K562 (cell line): ENCODE data around the gene SLC2A9. TPM values are rescaled to one million over a fixed set of nuclear protein-coding genes. Genes with fewer than 3 reads are reported as not detected.

Source experiments
- CBFB ChIP-seq: sonication (generic); formaldehyde crosslinking; IDR thresholded peaks from 2 replicates; pipeline ENCODE4 v1.4.0; 2020; ENCODE audit warnings: mild to moderate bottlenecking, missing genetic modification reagents
- ETV1 ChIP-seq: fragments of 450-650 bp; conservative IDR thresholded peaks from 2 replicates; pipeline ENCODE4 v1.6.1; 2016; ENCODE audit warnings: missing genetic modification characterization, control low read depth, low read depth, missing compliant biosample characterization
- IRF2 ChIP-seq: sonication (generic); formaldehyde crosslinking; IDR thresholded peaks from 2 replicates; pipeline ENCODE4 v1.8.1; 2022; ENCODE audit warnings: mild to moderate bottlenecking, missing genetic modification reagents
- JUN ChIP-seq, 2 experiments: sonication (generic) in 1 of 2; formaldehyde crosslinking in 1 of 2; IDR thresholded peaks; 2 replicates each; pipeline versions ENCODE4 v1.6.1 to v1.8.0; 2012 to 2022; ENCODE audit warnings: borderline replicate concordance in 2 of 2, mild to moderate bottlenecking in 2 of 2, improper control_type of control experiment in 1 of 2, low read depth in 1 of 2, low read length in 1 of 2, missing genetic modification reagents in 1 of 2
- JUND ChIP-seq, 2 experiments: IDR thresholded peaks; 2 replicates in 1 of 2; 3 replicates in 1 of 2; pipeline ENCODE4 v1.6.1; 2011; ENCODE audit warnings: borderline replicate concordance in 2 of 2, low read depth in 2 of 2, low read length in 2 of 2, improper control_type of control experiment in 1 of 2, missing biosample characterization in 1 of 2, missing genetic modification characterization in 1 of 2, missing genetic modification reagents in 1 of 2
- MEF2D ChIP-seq: conservative IDR thresholded peaks from 2 replicates; pipeline ENCODE4 v1.6.1; 2016; ENCODE audit warnings: low read depth, missing genetic modification characterization, missing compliant biosample characterization
- POLR2H ChIP-seq: IDR thresholded peaks from 2 replicates; pipeline ENCODE4 v1.6.1; 2016; ENCODE audit warnings: missing genetic modification characterization, low read depth, mild to moderate bottlenecking, control low read depth, missing compliant biosample characterization, moderate library complexity
- SETDB1 ChIP-seq: IDR thresholded peaks from one replicate; pipeline ENCODE4 v1.6.1; 2012; ENCODE audit warnings: low read length, control low read depth, inconsistent platforms
- SMC3 ChIP-seq: conservative IDR thresholded peaks from 2 replicates; pipeline ENCODE4 v1.6.1; 2011; ENCODE audit warnings: low read depth, low read length, improper control_type of control experiment; ENCODE audit not compliant: insufficient read depth
- SRSF1 ChIP-seq: fragments of 200-400 bp; formaldehyde crosslinking; IDR thresholded peaks from 2 replicates; pipeline ENCODE4 v1.6.1; 2017; ENCODE audit warnings: mild to moderate bottlenecking, low read depth, low read length, moderate library complexity
- STAG1 ChIP-seq: sonication (generic); formaldehyde crosslinking; IDR thresholded peaks from 2 replicates; pipeline ENCODE4 v1.5.0; 2020; ENCODE audit warnings: missing genetic modification reagents, borderline replicate concordance
- TAF15 ChIP-seq: fragments of 200-400 bp; formaldehyde crosslinking; IDR thresholded peaks from 2 replicates; pipeline ENCODE4 v1.6.1; 2017; ENCODE audit warnings: mild to moderate bottlenecking, low read depth, low read length, moderate library complexity
- THRAP3 ChIP-seq: fragments of 450-650 bp; IDR thresholded peaks from 2 replicates; pipeline ENCODE4 v1.6.1; 2016; ENCODE audit warnings: mild to moderate bottlenecking, inconsistent platforms, borderline replicate concordance
- TRIM24 ChIP-seq, 2 experiments: fragments of 450-650 bp; IDR thresholded peaks; 2 replicates each; pipeline ENCODE4 v1.6.1; 2016
- ZBTB40 ChIP-seq, 2 experiments: fragments of 450-650 bp in 1 of 2; sonication (generic) in 1 of 2; formaldehyde crosslinking in 1 of 2; IDR thresholded peaks; 2 replicates each; pipeline versions ENCODE4 v1.7.1 to v1.9.0; 2016 to 2022; ENCODE audit warnings: inconsistent platforms in 1 of 2, mild to moderate bottlenecking in 1 of 2, missing genetic modification reagents in 1 of 2
- ZNF174 ChIP-seq: fragments of 250-450 bp; sonication (Bioruptor Pico); IDR thresholded peaks from 2 replicates; pipeline ENCODE4 v1.4.0; 2020; ENCODE audit warnings: mild to moderate bottlenecking
- ZNF224 ChIP-seq: sonication (generic); formaldehyde crosslinking; IDR thresholded peaks from 2 replicates; pipeline ENCODE4 v1.8.0; 2022; ENCODE audit warnings: mild to moderate bottlenecking, missing genetic modification reagents
- ZNF717 ChIP-seq: fragments of 250-450 bp; sonication (Bioruptor Pico); IDR thresholded peaks from 2 replicates; pipeline ENCODE4 v1.5.0; 2021
- ZSCAN29 ChIP-seq: fragments of 450-650 bp; IDR thresholded peaks from 2 replicates; pipeline ENCODE4 v1.6.1; 2017
- polyA plus RNA-seq, 8 experiments: library from polyadenylated mRNA; depleted of rRNA in 4 of 8; stranded (reverse) in 5 of 8; unstranded in 3 of 8; fragments of >200 nt; fragmentation: Nextera tagmentation in 2 of 8; fragmentation: Illumina TruSeq in 1 of 8; extraction: Ambion mirVana in 2 of 8; extraction: Trizol in 1 of 8; gene quantifications; 2 replicates each; pipeline versions ENCODE4 v1.2.1 to v1.2.3, GENCODE V29; 2011 to 2014; ENCODE audit warnings: inconsistent platforms in 1 of 8, missing spikeins in 1 of 8
- total RNA-seq, 7 experiments: library from RNA; depleted of rRNA in 6 of 7; stranded (reverse); fragments of >200 nt in 6 of 7; fragmentation: Illumina TruSeq in 2 of 7; extraction: Trizol in 2 of 7; gene quantifications; 2 replicates each; pipeline versions ENCODE4 v1.2.1 to v1.2.3, GENCODE V29; 2011 to 2021; ENCODE audit warnings: low replicate concordance in 1 of 7

The SLC2A9 gene
- total and polyA plus RNA-seq, 9 of the 15 experiments (the other 6 are each of a cell fraction or from before 2014, with no cell fraction given) = 0.15 to 1.9 (median 0.76) TPM

- TF ChIP-seq ZBTB40 (IDR thresholded peaks at IDR 0.05) (no peak), ZBTB40 (CRISPR knock-in tag; IDR thresholded peaks at IDR 0.05) (no peak), THRAP3 (no peak), SRSF1 (no peak), STAG1 (CRISPR knock-in tag) (peak; percentile 55; the same call in 1 of the 2 replicates), ETV1 (tag) (no peak), IRF2 (CRISPR knock-in tag) (no peak), ZNF717 (CRISPR knock-in tag) (no peak), JUND (IDR thresholded peaks at IDR 0.05; ENCODE audit: borderline replicate concordance, low read depth, low read length) (peak; percentile 86), JUND (tag; IDR thresholded peaks at IDR 0.05; ENCODE audit: borderline replicate concordance, low read depth, low read length) (peak; percentile 83; the same call in 1 of the 3 replicates), ZSCAN29 (no peak), POLR2H (tag) (no peak), TRIM24 (IDR thresholded peaks at IDR 0.05) (no peak), TAF15 (no peak), ZNF174 (CRISPR knock-in tag) (no peak), SMC3 (no peak), MEF2D (tag) (no peak), ZNF224 (CRISPR knock-in tag) (no peak), CBFB (CRISPR knock-in tag) (no peak), SETDB1 (no peak), JUN (IDR thresholded peaks at IDR 0.05; ENCODE audit: borderline replicate concordance, low read depth, low read length) (0 out of 2 replicates have a peak, but pooled peaks have one; percentile 47), JUN (CRISPR knock-in tag; IDR thresholded peaks at IDR 0.05; ENCODE audit: borderline replicate concordance) (no peak)
Measured at GRCh38 chr4:10063544-10064300, 42.4 kb upstream of the SLC2A9 start (continued).
